GM18907 (cell line): Measurements from ENCODE around the gene EXT2.

Source experiments
- ATAC-seq: cut with Tn5 transposase; IDR thresholded peaks from one replicate; pipeline ENCODE4 v1.9.1; 2021; ENCODE audit warnings: mild to moderate bottlenecking, moderate library complexity; ENCODE audit not compliant: unreplicated experiment

The EXT2 gene

DNA sequence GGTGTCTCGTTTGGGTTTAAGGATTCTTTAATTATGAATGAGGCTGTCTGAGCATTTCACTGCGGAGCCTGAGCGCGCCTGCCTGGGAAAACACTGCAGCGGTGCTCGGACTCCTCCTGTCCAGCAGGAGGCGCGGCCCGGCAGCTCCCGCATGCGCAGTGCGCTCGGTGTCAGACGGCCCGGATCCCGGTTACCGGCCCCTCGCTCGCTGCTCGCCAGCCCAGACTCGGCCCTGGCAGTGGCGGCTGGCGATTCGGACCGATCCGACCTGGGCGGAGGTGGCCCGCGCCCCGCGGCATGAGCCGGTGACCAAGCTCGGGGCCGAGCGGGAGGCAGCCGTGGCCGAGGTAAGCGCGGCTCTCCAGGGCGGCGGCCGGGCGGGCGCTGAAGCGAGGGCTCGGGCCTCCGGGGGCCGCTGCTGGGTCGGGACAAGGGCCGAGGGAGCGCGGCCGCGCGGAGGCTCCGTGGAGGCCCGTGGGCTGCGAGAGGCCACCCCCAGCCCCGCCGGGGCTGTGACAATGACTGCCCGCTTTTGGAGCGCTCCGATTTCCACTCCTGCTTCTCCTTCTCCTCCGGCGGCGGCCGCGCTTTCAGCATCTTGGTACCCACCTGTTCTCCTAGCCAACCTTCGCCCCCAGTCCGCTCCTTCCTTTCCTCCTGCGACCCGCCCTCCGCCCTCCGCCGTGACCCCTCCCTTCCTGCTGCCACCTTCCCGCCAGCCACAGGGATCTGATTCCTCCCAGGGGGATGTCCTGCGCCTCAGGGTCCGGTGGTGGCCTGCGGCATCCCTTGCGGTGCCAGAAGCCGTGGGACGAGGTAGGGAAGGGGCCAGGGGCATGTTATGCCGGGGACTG lies at the start of gene EXT2:
Gene EXT2, plus strand, starts transcription at position 173 of the 854 bp plus-strand sequence. CDS start 12,035 bp downstream, outside the sequence.
- peak; percentile 93 for ATAC-seq

DNA sequence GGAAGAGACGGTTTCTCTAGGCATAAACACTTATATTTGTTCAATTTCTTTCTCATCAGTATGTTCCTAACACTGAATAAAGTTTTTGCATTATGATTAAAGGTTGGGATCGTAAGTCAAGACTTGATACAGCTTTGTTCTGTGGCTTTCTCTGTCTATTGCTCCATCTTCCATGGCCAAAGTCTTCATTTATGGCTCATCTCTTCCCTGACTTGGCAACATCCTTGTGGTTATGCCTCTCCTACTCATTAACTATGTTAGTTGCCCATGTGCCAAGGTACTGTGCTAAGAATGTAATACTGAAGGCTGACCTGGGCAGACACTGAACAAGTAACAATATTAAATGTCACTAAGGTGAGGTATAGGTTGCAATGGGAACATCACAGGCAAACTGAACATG lies 49.3 kb upstream of the EXT2 start:
- ATAC-seq = no peak

DNA sequence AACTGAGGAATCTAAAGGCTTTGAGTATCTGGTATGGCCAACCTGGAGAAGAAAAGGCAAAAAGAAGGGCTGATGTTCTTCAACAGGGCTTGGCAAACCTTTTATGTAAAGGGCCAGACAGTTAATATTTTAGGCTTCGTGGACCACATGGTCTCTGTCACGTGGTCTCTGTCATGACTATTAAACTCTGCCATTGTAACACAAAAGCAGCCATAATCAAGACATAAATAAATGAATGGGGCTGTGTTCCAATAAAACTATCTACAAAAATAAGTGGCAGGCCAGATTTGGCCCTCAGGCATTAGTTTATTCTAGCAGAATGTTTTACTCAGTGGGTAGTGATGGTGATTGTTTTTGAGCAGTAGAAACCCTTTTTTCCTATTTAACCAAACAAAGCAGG lies 48.2 kb upstream of the EXT2 start:
- no peak for ATAC-seq

DNA sequence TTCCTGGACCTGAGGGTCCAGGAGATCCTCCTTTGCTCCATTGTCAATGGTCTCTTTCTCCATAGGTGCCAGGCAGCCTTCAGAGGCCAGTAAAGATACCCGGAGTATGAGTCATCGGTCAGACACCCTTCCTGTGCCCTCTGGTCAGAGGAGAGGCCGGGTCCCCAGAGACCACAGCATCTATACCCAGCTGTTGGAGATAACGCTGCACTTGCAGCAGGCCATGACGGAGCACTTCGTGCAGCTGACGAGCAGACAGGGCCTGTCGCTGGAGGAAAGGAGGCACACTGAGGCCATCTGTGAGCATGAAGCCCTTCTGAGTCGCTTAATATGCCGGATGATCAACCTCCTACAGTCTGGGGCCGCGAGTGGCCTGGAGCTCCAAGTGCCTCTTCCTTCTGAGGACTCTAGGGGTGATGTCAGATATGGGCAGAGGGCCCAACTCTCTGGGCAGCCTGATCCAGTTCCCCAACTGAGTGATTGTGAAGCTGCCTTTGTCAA lies 47.5 kb upstream of the EXT2 start, which contains the start of gene ACCSL:
Gene ACCSL, plus strand, starts transcription at position 51 of the 501 bp plus-strand sequence. Its CDS starts 56 bp downstream, at position 107.
- no peak for ATAC-seq

DNA sequence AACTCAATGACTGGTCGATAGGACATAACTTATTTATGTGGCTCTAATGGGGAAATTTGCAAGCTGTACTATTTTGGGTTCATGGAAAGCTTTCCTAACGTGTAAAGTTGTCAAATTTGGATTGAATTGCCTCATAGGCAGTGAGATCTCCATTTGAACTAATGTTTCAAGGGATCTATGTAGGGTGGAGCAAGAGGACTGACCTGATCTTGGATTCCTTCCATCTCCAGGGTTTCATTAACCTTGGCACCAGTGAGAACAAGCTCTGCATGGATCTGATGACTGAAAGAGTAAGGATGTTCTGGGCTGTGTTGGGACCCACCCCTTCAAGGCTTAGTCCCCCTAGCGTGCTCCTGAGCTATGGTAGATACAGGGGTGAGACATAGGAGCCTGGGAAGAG lies 45.6 kb upstream of the EXT2 start:
- ATAC-seq = no peak

DNA sequence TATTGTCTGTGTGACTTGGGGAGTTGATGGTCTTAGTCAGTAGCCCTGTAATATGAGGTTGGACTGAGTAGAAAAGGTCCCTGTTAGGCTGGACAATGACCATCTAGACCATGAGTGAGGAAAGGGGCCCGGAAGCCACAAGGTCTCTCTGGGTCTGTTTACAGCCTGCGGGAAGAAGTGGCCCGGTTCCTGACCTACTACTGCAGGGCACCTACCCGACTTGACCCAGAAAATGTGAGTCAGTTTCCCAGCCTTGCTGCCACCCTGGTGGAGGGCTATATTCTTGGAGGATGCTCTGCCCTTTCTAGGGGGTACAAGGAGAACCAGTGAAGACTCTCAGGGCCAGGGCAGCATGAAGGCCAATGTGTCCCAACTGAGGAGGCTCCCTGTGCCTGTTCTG lies 44.3 kb upstream of the EXT2 start:
- ATAC-seq = no peak

DNA sequence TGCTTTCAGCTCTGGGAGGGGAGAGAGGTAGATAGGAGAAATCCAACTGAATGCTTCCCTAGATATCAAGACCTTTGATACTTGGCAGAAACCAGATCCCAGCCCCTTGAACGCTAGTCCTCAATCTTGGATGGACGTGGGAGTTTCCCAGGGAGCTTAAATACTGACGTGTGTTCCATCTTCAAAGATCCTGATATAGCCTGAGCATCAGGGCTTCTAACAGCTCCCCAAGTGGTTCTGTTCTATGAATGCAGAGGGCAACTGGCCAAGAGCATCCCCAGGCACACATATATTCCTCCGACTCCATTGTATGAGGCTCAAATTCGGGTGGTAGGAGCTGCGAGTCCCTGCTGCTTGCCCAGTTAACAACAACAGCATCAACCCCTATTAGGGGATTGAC lies 38.1 kb upstream of the EXT2 start:
- no peak for ATAC-seq

DNA sequence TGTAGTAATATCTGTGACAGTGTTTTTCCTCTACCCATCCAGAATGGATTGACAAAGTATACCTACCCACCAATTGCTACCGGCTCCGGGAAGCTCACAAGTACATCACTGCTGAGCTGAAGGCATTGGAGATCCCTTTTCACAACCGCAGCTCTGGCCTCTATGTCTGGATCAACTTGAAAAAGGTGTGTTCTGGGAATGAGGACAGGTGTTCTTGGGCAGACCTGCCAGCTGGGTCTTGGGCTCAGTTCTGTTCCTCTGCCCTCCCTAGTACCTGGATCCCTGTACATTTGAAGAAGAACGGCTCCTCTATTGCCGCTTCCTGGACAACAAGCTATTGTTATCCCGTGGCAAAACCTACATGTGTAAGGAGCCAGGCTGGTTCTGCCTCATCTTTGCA lies 37.2 kb upstream of the EXT2 start:
- no peak for ATAC-seq

DNA sequence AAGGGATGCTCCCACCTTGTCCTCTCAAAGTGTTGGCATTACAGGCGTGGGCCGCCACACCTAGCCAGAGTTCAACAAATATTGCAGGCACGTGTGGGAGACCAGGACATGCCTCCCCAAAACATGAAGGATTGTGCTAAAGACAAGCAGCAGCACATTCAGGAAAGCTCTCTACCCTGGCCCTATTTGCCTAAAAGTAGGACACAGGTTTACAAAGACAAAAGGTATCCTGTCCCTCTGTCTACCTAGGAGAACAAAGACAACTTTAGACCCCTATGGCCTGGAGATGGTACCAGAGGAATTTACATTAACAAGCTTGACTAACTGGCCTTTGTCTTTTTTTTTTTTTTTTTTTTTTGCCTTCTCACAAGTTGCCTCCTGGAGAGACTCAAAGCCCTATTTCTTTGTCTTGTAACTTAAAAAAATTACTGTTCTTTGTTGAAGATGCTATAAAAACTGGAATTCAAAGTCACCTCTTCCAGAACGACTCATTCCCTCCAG lies 30.3 kb upstream of the EXT2 start:
- no peak for ATAC-seq

DNA sequence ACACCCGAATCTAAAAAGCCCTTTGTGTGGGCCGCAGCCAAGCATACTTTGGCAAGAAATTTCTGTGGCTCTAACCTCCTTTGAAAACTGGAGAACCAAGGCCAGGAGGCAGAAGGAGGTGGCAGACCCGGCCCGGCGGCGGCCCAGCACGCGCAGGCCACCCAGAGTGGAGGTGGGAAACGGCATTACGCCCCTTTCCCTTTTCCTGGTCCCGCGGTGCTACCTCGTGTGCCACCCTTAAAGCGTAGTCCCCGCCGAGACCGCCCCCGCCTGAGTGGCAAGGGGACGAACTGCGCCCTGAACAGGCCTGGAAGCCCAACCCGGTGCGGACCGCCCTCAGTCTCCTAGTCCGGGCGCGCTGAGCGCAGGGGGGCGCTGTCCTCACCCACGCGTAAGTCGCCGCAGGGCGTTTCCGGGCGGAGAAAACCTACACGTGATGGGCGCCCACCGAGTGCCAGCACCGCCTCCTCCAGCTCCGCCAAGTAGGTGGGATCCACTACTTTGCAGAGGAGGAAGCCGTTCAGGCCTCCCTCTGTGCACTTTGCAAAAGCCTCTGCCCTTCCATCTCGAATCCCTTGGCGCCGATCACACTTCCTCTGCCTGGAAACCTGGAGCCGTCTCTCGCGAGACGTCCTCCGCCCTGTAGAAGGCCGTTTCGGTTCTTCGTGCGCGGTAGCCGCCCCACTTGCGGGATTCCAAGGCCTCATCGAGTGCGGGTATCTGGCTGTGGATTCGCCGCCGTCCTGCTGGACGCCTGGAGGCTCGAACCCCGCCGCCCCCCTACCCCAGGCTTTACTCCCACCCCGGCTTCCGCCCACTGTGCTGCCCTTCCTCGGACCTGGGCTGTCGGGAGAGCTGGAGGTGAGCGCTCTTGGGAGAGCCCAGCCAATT lies 29.4 kb upstream of the EXT2 start, which contains the start of gene ACCS:
Gene ACCS, plus strand, starts transcription at position 430 of the 891 bp plus-strand sequence. CDS start 1,358 bp downstream, outside the sequence.
- peak; percentile 98 for ATAC-seq

DNA sequence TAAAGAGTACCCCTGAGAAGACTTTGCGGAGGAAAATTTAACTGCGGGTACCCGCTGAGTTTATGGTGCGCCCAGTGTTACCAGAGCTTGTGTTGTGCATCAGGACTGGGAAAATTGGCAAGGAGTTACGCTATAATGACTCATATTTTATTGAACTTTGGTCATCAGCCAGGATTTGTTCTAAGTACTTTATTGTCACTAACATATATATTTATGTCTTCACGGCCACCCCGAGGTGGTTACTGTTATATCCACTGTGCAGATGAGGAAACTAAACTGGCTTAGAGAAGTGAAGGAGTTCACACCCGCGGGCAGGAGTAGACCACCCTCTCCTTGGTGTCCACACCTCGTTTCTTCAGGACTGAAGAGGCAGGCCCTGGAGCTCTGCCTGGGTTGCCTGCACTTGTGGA lies 28.7 kb upstream of the EXT2 start:
- ATAC-seq = no peak

DNA sequence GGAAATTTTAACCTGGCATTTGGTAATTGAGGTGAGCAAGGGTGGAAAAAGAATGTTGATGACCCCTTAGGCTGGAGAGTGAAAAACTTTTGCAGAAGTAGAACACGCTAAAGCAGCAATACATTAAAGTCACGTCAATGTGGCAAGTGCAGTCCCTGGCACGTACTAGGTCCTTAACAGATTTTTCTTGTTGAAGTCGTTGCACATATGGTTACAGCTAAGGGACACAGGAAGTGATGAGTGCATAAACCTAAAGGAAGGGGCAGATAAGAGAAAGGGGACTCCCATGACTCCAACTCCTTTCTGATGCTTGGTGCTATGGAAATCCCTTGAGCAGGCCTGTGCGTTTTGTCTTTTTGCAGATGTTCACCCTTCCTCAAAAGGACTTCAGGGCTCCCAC lies 28.2 kb upstream of the EXT2 start:
- no peak for ATAC-seq

DNA sequence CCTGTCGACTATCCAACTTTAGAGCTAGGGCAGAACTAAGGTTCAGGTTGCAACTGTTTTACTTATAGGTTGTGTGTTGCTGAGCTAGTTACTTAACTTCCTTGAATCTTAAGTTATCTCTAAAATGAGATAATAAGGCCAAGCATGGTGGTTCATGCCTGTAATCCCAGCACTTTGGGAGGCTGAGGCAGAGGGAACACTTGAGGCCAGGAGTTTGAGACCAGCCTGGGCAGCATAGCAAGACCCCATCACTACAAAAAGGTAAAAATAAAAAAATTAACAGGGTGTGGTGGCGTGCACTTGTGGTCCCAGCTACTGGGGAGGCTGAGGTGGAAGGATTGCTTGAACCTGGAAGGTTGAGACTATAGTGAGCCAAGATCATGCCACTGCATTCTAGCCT lies 27.3 kb upstream of the EXT2 start:
- no peak for ATAC-seq

DNA sequence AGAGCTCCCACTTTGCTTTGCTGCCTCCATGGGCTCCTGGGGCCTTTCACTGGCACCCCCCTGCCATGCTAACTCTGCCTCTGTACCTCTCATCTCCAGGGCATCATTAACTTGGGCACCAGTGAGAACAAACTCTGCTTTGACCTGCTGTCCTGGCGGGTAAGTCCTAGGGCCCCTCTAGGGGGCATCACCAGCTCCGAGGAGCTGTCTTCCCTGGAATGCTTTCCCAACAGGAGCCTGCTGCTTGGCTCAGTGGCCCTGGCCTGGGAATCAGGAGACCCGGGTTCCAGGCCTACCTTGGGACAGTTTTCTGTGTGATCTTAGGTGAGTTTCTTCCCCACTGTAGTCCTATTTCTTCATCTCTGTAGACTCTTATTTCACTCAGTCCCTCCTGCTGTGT lies 24.3 kb upstream of the EXT2 start:
- ATAC-seq = no peak

DNA sequence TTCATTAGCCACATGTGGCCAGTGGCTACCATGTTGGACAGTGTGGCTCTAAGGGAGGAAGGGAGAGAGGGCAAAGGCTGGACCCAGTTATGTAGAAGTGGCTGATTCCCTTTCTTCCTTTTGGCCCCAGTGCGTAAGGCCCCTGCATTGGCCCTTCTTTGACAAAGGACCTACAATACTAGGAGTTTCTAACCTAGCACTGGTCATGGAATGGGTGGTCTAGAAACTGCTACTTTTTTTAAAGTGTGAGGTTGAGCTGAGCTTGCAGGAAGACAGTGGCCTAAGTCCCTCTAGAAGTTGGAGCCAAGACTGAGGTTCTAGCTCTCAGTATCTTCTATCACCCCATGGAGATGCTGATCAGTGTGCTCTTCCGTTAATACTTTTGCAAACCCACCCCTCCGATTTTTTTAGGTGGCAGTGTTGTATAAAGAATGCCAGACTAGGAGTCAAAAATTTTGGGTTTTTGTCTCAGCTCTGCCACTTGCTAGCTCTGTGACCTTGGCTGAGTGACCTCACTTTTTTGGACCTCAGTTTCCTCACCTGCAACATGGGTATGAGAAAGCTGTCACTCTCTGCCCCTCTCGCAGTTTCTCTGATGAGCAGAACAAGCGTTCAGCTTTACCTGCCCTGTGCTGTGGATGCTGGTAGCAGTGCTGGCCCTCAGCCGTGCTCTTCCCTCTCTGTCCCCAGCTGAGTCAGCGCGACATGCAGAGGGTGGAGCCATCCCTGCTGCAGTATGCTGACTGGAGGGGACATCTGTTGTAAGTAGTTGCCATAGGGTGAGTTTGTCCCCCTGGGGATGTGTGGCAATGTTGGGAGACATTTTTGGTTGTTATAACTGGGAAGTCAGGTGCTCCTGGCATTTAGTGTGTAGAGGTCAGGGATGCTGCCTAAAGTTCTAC lies 22.5 kb upstream of the EXT2 start:
- ATAC-seq = no peak

DNA sequence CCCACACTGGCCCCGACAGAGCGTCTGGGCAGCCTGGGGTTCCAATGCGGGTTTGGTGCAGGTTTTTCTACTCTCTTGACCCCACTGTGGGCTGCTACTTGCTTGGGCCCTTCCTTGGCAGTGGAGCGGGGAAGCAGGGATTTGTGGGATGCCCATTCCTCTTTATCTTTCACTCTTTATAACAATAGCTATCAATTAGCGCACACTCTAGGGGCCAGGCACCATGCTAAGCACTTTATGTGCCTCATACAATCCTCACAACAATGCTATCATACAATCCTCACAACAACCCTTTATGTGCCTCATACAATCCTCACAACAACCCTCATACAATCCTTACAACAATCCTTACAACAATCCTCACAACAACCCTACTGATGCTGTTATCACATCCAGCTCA lies 16.7 kb upstream of the EXT2 start:
- ATAC-seq = no peak

DNA sequence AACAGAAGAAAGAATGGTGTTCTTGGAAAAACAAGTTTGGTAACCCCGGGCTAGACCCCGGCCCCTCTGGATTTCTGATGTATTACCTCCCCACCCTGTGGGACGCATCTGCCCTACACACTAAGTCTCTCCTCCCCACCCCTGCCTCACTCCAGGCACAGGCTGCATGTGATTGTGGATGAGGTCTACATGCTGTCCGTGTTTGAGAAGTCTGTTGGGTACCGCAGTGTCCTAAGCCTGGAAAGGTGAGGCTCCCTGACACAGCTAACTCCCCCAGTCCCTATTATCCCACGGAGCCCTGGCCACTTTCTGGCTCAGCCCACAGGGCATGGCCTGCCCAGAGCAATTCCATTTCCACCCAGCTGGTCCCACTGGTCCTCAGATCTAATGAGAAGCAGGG lies 16.1 kb upstream of the EXT2 start:
- no peak for ATAC-seq

DNA sequence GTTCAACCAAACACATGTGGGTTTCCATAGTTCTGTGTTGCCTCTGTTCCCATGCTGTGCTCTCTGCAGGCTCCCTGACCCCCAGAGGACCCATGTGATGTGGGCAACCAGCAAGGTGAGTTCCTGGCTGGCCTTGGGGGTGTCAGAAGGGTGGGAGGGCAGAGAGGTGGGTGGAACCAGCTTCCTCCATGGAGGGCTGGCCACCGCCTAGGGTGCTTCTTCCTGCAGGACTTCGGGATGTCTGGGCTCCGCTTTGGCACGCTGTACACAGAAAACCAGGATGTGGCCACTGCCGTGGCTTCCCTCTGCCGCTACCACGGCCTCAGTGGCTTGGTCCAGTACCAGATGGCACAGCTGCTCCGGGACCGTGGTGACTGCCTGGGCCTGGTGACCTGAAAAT lies 14.5 kb upstream of the EXT2 start:
- no peak for ATAC-seq

DNA sequence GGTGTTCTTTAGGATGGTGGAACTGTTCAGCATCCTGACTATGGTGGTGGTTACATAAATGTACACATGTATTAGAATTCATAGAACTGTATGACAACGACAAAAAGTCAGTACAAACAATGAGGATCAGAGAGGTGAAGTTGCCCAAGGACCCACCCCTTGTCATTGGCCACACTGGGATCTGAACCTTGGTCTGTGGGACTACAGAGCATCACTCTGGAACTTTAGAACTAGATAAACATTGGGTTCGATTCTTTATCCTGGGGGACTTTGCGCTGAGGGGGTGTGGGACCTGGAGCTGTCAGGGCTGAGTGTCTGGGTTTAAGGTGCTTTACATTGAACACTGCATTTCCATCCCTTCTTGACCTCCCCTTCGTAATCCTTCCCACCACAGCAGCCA lies 12.8 kb upstream of the EXT2 start:
- no peak for ATAC-seq

DNA sequence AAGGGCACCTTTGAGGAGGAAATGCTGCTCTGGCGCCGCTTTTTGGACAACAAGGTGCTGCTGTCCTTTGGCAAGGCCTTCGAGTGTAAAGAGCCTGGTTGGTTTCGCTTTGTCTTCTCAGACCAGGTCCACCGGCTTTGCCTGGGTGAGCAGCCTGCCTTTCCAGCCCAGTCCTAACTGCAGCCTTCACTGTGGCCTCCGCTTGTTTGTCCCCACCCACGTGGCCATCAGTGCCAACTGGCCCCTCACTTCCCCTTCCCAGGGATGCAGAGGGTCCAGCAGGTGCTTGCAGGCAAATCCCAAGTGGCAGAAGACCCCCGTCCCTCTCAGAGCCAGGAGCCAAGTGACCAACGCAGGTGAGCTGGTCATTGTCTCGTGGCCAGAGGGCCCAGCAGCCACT lies 12.0 kb upstream of the EXT2 start:
- ATAC-seq = no peak
